SU-DHL-6 (cell line): ENCODE measurements around the gene WFDC1.

ENCODE experiments used
- EZH2phosphoT487 ChIP-seq: fragments of 200-600 bp; sonication (generic), shearing (Covaris generic); conservative IDR thresholded peaks from 2 replicates; pipeline ENCODE4 v1.6.1; 2018; ENCODE audit warnings: mild to moderate bottlenecking, antibody characterized with exemption, low read length, moderate library complexity, mixed read lengths
- TF ChIP-seq, protein P1 (sequence below): fragments of 200-600 bp; sonication (generic); IDR thresholded peaks from one replicate; pipeline ENCODE4 v1.5.1; 2017; ENCODE audit warnings: antibody characterized with exemption, mild to moderate bottlenecking, low read length, moderate library complexity; ENCODE audit not compliant: insufficient read depth, poor library complexity, severe bottlenecking

DNA sequence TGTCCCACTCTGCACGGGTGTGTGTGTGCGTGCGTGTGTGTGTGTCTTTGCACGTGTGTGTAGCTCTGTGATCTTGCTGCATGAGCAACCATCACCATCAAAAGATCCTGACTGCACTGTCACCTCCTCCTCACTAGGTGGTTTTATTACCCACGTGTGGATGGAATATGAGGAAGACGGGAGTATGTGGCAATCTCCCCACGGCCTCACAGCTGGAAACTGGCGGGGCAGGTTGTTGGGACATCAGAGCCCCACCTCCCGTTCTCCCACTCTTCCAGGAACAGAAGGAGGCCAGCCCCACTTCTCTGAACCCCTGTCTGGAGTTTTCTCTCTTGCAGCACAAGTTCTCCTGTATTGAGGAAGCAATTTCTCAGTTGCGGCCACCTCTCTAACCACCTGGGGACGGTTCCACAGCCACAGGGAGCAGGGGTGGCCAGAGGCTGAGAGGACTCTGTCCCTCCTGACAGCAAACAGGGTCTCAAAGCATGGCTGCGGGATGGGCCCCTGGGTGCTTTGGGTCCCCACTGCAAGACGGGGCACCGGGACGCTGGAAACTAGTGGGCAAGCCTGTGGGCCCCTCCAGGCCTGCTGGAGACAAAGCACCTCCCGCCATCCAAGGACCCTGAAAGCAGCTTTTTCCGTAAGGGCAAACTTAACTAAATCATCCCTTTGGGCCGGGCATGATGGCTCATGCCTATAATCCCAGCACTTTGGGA, 45.8 kb downstream of the WFDC1 start:
- TF ChIP-seq, protein P1, sequence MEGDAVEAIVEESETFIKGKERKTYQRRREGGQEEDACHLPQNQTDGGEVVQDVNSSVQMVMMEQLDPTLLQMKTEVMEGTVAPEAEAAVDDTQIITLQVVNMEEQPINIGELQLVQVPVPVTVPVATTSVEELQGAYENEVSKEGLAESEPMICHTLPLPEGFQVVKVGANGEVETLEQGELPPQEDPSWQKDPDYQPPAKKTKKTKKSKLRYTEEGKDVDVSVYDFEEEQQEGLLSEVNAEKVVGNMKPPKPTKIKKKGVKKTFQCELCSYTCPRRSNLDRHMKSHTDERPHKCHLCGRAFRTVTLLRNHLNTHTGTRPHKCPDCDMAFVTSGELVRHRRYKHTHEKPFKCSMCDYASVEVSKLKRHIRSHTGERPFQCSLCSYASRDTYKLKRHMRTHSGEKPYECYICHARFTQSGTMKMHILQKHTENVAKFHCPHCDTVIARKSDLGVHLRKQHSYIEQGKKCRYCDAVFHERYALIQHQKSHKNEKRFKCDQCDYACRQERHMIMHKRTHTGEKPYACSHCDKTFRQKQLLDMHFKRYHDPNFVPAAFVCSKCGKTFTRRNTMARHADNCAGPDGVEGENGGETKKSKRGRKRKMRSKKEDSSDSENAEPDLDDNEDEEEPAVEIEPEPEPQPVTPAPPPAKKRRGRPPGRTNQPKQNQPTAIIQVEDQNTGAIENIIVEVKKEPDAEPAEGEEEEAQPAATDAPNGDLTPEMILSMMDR = no peak
- no peak for TF ChIP-seq EZH2phosphoT487
